Stimulated activated naive B cell treated with anti-CD40 and anti-IgM and Interleukin-4, amounts not matched to agents 10 μg/mL and 1 μg/mL and 100 μg/mL, for 72 hours (primary cell): ENCODE data around the gene EIF5AL1.

Experiments used
- ATAC-seq, 2 donors: fragments of 150-1000 bp; cut with Tn5 transposase; replicated peaks; 2 replicates each; pipeline ENCODE4 v1.10.0; 2021; ENCODE audit warnings: moderate library complexity in 1 of 2
- DNase-seq: peaks from one replicate; pipeline ENCODE4 v3.0.0; 2021
- H3K27ac Mint-ChIP-seq: one replicate; pipeline ENCODE4 v1.8.0; 2022; ENCODE audit warnings: mild to moderate bottlenecking, mixed read lengths
- H3K27me3 Mint-ChIP-seq, 2 donors: one replicate each; pipeline ENCODE4 v1.8.0; 2022; ENCODE audit warnings: mixed read lengths in 2 of 2
- H3K36me3 Mint-ChIP-seq, 2 donors: one replicate each; pipeline ENCODE4 v1.8.0; 2022; ENCODE audit warnings: mixed read lengths in 2 of 2, mild to moderate bottlenecking in 1 of 2
- H3K4me1 Mint-ChIP-seq, 2 donors: one replicate each; pipeline ENCODE4 v1.8.0; 2022; ENCODE audit warnings: mixed read lengths in 2 of 2, mild to moderate bottlenecking in 1 of 2
- H3K4me3 Mint-ChIP-seq, 2 donors: one replicate each; pipeline ENCODE4 v1.8.0; 2022; ENCODE audit warnings: mild to moderate bottlenecking in 2 of 2, mixed read lengths in 2 of 2, moderate library complexity in 1 of 2
- H3K9me3 Mint-ChIP-seq, 2 donors: one replicate each; pipeline ENCODE4 v1.8.0; 2022; ENCODE audit warnings: mixed read lengths in 2 of 2, mild to moderate bottlenecking in 1 of 2

The EIF5AL1 gene

DNA sequence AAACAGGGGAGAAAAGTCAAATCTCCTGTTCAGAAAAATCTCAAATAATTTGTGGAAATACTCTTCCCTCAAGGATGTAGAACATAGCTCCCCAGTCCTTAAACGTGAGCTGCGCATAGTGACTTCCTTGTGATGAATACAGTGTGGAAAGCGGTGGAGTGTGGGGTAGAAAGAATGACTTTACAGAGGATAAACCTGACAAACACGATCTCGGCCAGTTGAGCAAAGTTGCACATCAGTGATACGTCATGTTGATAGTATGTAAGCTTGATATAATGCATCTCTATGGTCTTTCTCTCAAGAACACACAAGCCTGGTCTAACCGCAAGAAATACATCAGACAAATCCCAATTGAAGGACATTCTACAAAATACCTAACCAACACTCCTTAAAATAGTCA, 34.9 kb upstream of the EIF5AL1 start:
- no peak for DNase-seq
- Mint-ChIP-seq H3K27ac (no peak overlapping the region), H3K9me3 (no peaks in the 10 kb centered on the region), H3K4me3 (no peak overlapping the region), H3K36me3 (no peaks in the 10 kb centered on the region), H3K4me1 (no peaks in the 10 kb centered on the region), H3K27me3 (peaks cover 31 to 35% of the 10 kb centered on the region in 2 donors)
- ATAC-seq: no peak

DNA sequence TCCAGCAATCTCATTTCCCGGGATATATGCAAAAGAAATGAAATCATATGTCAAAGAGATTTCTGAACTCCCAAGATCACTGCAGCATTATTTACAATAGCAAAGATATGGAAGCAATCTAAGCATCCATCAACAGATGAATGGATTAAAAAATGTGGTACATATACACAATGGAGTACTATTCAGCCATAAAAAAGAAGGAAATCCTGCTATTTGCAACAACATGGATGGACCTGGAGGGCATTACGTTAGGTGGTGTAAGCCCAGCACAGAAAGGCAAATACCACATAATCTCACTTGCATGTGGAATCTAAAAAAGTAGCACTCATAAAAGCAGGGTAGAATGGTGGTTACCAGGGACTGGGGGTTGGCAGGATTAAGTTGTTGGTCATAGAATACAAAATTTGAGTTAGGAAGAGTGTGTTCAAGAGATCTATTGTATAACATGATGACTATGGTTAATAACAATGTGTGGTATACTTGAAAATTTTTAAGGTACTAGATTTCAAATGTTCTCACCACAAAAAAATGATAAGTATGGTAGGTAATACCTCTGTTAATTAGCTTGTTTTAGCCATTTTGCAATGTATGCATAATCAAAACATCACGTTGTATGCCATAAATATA, 32.9 kb upstream of the EIF5AL1 start:
- no peak for ATAC-seq
- no peak overlapping the region for H3K4me3 Mint-ChIP-seq
- no peaks in the 10 kb centered on the region for H3K9me3 Mint-ChIP-seq
- no peaks in the 10 kb centered on the region for H3K4me1 Mint-ChIP-seq
- H3K27me3 Mint-ChIP-seq: peaks cover 24 to 28% of the 10 kb centered on the region in 2 donors
- H3K27ac Mint-ChIP-seq: no peak overlapping the region
- no peaks in the 10 kb centered on the region for H3K36me3 Mint-ChIP-seq
- no peak for DNase-seq

DNA sequence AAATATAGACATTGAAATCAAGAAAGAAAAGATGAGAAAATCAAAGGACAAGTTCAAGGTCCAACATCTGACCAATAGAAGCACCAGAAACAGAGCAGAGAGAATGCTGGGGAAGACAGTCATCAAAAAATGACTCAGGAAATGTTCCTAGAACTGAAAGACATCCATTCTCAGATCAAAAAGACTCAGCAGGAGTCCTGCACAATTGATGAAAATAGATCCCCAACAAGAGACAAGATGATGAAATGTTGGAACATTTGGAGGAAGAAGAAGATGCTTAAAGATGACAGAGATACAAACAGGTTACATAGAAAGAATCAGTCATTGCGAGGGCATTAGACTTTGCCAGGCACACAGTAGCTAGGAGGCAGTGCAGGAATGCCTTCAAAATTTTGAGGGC, 30.0 kb upstream of the EIF5AL1 start:
- Mint-ChIP-seq H3K36me3 (no peaks in the 10 kb centered on the region), H3K4me1 (no peaks in the 10 kb centered on the region), H3K4me3 (no peak overlapping the region), H3K9me3 (no peaks in the 10 kb centered on the region), H3K27ac (no peak overlapping the region), H3K27me3 (peaks cover 20 to 32% of the 10 kb centered on the region in 2 donors)
- DNase-seq (no peak), ATAC-seq (no peak)

DNA sequence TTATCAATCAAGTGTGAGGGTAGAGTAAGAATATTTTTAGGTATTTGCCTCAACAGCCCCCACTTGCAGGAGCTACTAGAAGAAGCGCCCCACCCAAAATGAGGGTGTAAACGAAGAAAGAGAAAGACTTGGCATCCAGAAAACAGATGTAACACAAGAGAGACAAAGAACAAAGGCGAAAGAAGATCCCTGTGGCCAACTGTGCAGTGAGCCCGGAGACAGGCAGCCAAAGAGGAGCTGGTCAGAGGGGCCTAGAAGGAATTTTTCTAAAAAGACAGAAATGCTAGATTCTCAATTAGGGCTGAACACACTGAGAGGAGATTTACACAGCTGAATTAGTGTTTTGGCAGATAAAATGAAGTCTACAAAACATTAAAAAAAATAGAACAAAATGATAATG, 29.6 kb upstream of the EIF5AL1 start:
- Mint-ChIP-seq H3K4me3 (no peak overlapping the region), H3K36me3 (no peaks in the 10 kb centered on the region), H3K9me3 (no peaks in the 10 kb centered on the region), H3K27ac (no peak overlapping the region), H3K27me3 (peaks cover 16 to 27% of the 10 kb centered on the region in 2 donors), H3K4me1 (no peaks in the 10 kb centered on the region)
- no peak for ATAC-seq
- no peak for DNase-seq

DNA sequence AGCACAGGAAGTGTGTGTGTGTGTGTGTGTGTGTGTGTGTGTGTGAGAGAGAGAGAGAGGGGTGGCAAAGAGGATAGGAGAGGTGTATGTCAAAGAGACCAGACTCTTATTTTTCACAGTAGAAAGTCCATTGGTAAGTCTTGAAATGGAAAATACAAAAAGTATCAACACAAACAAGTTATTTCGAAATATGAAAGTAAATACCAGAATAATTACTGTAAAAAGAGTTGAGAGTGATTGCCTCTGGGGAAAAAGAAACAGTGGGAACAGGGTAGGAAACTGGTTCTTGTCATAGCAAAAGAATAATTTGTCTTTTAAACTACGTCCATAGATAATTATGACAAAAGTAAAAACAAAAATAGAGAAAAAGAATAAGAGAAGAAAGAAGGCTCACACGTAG, 29.0 kb upstream of the EIF5AL1 start:
- no peak for DNase-seq
- peaks cover 15 to 26% of the 10 kb centered on the region in 2 donors for H3K27me3 Mint-ChIP-seq
- H3K4me3 Mint-ChIP-seq: no peak overlapping the region
- no peaks in the 10 kb centered on the region for H3K9me3 Mint-ChIP-seq
- no peaks in the 10 kb centered on the region for H3K36me3 Mint-ChIP-seq
- no peaks in the 10 kb centered on the region for H3K4me1 Mint-ChIP-seq
- no peak overlapping the region for H3K27ac Mint-ChIP-seq
- no peak for ATAC-seq

DNA sequence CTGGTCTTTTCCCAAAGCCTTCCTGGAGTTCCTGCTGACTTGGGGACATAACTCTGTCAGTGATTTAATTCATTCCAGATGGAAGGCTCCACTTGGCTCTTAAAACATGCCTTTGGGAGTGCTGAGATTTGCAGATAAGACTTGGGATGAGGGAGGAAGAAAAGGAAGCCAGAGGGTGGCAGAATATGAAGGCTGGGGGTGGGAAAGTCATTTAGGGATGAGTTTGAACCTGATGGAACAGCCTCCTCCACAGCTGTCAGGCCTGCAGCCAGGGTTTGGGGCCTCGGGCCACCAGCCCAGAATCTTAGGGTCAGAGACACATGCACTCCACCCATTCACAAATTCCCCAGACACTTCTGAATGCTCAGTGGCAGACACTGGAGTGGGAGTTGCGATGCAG, 28.4 kb upstream of the EIF5AL1 start:
- Mint-ChIP-seq H3K4me3 (no peak overlapping the region), H3K4me1 (no peaks in the 10 kb centered on the region), H3K9me3 (no peaks in the 10 kb centered on the region), H3K36me3 (no peaks in the 10 kb centered on the region), H3K27me3 (peaks cover 15 to 26% of the 10 kb centered on the region in 2 donors), H3K27ac (no peak overlapping the region)
- ATAC-seq (no peak), DNase-seq (no peak)

DNA sequence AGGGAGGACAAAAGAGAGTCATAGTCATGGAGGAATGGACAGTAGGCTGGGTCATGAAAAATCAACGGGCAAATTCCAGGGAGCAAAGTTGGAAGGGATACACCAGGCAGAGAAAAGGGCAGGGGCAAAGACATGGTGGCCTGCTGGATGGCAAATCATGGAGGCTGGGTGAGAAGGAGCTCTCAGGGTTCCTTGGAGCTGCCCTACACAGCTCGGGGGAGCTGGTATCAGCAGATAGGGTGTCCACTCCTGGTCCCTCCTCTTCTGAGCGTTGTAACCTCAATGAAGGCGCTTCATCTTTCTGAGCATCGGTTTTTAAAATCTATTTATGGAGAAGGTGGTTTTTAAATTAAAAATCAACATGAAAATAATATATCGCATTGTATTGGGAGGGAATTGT, 27.9 kb upstream of the EIF5AL1 start:
- DNase-seq (no peak), ATAC-seq (no peak)
- Mint-ChIP-seq H3K27ac (no peak overlapping the region), H3K4me3 (no peak overlapping the region), H3K9me3 (no peaks in the 10 kb centered on the region), H3K4me1 (no peaks in the 10 kb centered on the region), H3K27me3 (peaks cover 11 to 21% of the 10 kb centered on the region in 2 donors), H3K36me3 (no peaks in the 10 kb centered on the region)

DNA sequence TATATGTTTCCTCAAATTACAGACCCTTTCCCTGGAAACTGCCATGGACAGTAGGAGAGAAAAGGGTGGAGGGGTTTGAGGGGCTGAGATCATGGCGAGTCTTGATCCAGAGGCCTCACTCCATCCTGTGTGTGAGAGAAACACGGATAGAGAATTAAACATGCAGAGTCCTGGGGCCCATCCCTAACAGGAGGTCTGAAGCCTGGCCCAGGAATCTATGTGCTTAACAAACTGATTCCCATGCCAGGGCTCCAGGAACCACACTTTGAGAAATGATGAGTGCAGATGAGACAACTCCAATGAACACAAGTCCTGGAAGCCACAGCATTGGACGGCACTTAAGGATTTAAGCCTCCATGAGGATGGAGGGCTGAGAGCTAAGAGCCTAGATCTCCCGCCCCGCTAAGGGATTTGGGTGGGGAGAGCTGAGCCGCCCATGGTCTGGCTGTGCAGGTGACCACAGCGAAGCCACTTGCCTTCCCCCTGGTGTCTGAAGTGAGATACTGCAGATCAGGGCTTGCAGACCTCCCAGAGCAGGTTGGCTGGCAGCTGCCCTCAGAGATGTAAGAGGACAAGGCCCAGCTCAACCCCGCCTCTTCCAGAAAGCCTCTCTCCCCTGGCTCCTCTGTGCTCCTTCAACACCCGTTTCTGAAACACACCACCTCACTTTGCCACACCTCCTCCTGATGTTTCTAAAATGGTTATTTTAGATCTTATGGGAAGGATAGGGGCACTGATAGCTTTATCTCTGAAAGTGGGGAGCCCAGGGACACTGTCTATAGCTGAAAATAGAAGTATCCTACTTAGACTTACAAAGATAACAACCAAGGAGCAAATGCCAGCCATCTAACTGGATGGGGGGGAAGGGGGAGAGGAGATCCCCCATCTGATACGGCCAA, 24.8 kb upstream of the EIF5AL1 start:
- Mint-ChIP-seq H3K4me1 (peaks cover 6 to 10% of the 10 kb centered on the region in 2 donors), H3K4me3 (no peak overlapping the region), H3K27me3 (peaks cover 3 to 8% of the 10 kb centered on the region in 2 donors), H3K9me3 (no peaks in the 10 kb centered on the region), H3K27ac (no peak overlapping the region), H3K36me3 (no peaks in the 10 kb centered on the region)
- peak; percentile 73 to 76 for ATAC-seq
- DNase-seq: peak; percentile 38

DNA sequence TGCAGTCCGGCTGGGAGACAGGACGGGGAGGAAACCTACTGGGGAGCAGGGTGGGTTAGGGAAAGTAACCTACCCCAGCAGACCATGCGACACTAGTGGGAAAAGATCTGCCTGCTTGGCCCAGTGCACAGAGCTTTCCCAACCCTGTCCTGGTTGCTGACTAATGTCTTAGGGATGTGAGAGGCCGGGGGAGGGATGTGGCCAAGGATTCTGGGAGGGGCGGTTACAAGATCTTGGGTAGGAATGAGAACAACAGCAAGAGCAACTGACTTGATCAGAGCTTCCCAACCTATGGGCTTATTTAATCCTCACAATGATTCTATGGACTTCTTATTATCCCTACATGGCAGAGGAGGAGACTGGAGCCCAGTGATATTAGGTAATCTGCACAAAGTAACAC, 24.0 kb upstream of the EIF5AL1 start:
- Mint-ChIP-seq H3K36me3 (no peaks in the 10 kb centered on the region), H3K27ac (no peak overlapping the region), H3K4me1 (peaks cover 6 to 10% of the 10 kb centered on the region in 2 donors), H3K9me3 (no peaks in the 10 kb centered on the region), H3K27me3 (peaks cover 3 to 8% of the 10 kb centered on the region in 2 donors), H3K4me3 (no peak overlapping the region)
- ATAC-seq: no peak
- no peak for DNase-seq

DNA sequence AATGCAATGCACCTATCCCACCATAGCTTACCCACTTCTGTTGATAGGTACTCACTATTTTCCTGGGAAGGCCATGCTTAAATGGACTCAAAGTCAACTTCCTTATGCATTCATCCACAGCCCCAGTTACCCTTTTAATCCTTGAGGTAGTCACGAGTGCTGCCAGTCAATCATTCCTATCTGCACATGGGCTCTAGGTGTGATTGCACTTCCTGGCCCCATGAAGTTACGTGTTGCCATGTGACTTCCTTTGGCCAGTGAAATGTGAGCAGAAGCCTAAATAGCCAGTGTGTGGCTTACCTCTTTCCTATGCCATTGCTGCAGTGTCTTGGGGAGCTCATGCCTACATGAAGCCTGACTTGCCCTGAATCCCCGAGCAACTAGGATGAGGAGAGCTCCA, 23.5 kb upstream of the EIF5AL1 start:
- Mint-ChIP-seq H3K36me3 (no peaks in the 10 kb centered on the region), H3K4me1 (peaks cover 6 to 10% of the 10 kb centered on the region in 2 donors), H3K9me3 (no peaks in the 10 kb centered on the region), H3K27ac (no peak overlapping the region), H3K4me3 (no peak overlapping the region), H3K27me3 (peaks cover 3 to 8% of the 10 kb centered on the region in 2 donors)
- no peak for ATAC-seq
- DNase-seq: no peak

DNA sequence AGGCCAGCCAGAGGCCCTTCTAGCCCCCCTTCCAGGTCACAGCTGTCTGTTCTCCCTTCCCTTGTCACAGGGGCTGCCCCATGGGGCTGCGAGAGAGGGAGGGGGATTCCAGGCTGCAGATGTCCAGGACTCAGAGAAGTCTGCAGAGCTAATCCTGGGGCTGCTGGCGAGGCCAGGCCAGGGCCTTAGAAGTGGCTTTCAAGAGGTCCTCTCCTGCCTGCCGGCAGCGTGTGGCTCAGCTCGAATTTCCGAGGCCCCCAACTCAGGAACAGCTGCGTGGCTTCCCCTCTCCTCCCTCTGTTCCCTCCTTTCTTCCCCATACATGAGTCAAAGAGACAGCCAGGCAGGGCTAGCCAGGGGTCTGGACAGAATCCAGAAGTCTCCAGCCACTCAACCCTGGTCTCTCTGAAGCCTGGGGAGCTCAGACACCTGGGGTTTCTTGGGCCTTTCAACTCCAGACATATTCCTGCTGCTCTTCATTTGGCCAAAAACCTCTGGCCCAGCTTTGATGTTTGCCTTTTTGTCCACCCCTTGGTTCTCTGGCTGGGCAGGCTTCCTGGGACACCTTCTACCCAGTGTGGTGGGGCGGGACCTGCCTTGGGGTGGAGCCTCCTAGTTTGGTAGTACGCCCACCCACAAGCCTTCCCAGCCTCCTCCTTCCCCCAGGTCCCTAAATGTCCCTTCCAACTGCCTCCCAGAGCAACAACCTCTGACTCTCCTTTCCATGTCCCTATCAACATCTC, 21.8 kb upstream of the EIF5AL1 start:
- H3K36me3 Mint-ChIP-seq: no peaks in the 10 kb centered on the region
- no peak for DNase-seq
- peaks cover 11 to 17% of the 10 kb centered on the region in 2 donors for H3K27me3 Mint-ChIP-seq
- no peaks in the 10 kb centered on the region for H3K9me3 Mint-ChIP-seq
- no peak overlapping the region for H3K4me3 Mint-ChIP-seq
- peak; percentile 21 to 41 for ATAC-seq
- H3K4me1 Mint-ChIP-seq: peaks cover 9 to 10% of the 10 kb centered on the region in 2 donors
- H3K27ac Mint-ChIP-seq: peak overlapping the region; percentile 22

DNA sequence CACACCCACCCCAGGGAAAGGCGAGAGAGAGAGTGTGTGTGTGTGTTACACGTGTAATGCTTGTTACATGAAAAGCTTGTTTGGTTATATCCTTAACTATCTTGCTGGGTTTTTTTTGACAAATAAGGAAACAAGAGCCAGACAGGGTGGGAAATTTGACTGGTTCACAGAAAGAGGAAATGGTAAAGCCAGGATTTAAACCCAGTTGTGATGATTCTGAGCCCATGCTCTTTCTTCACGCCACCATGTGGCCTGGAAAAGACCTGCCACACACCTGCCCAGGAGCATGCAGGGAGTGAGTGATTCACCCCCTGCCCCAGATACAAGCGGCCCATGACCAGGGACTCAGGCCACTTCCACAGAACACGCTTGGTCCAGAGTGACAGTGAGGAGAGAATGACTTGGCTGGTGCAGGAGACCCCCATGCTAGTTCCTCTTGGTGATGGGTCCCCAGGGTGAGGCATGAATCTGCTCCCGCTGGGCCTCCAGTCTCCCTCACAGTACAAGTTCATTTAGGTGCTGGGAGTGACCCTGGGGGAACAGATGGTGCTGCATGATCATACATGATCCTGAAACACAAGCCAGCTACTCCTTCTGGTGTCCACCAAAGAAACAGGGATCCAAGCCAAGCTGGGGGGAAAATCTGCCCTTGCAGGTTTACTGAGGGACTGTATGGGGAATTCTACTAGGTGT, 21.0 kb upstream of the EIF5AL1 start:
- H3K4me3 Mint-ChIP-seq: no peak overlapping the region
- peak; percentile 43 to 68 for ATAC-seq

DNA sequence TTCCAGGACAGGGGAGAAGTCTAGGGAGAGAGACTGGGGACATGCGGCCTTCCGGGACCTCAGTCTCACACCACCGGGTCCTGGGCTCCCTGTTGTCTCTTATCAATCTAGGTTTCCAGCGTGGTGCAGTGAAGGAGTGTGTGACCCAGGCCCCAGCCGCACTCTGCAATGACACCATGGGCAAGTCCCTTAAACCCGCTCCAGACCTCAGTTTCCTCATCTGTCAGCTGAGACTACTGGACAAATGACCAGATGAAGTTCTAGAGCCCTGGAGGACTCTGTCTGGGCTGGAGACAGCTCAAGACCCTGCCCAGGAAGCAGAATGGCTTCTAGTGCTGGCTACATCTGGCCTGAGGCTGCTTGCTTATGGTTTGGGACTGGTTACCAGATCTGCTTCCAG, 20.1 kb upstream of the EIF5AL1 start:
- H3K9me3 Mint-ChIP-seq: no peaks in the 10 kb centered on the region
- H3K27me3 Mint-ChIP-seq: peaks cover 12 to 21% of the 10 kb centered on the region in 2 donors
- no peak for ATAC-seq
- DNase-seq: no peak
- peaks cover 9 to 10% of the 10 kb centered on the region in 2 donors for H3K4me1 Mint-ChIP-seq
- H3K4me3 Mint-ChIP-seq: no peak overlapping the region
- H3K36me3 Mint-ChIP-seq: no peaks in the 10 kb centered on the region
- H3K27ac Mint-ChIP-seq: no peak overlapping the region

More for the DNA sequence above, 21.0 kb upstream of the EIF5AL1 start:
- peak overlapping the region; percentile 22 for H3K27ac Mint-ChIP-seq
- H3K9me3 Mint-ChIP-seq: no peaks in the 10 kb centered on the region
- no peak for DNase-seq
- peaks cover 15 to 23% of the 10 kb centered on the region in 2 donors for H3K27me3 Mint-ChIP-seq
- no peaks in the 10 kb centered on the region for H3K36me3 Mint-ChIP-seq
- H3K4me1 Mint-ChIP-seq: peaks cover 9 to 10% of the 10 kb centered on the region in 2 donors

DNA sequence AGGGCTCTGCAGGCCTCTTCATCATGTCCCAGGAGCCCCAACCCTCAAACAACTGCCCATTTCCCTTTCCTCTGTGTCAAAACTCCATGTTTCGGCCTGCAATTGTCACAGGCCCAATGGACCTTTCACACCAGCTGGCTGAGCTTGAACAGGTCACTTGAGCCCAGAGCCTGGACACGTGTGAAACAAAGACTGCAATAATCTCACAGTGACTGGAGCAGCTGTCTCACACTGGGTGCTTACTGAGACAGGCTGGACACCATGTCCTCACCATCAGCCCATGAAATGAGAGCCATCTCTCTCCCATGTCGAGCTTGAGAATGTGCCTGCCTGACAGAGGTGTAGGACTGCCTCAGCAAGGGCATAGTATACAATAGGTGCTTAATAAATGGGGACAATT, 19.5 kb upstream of the EIF5AL1 start:
- Mint-ChIP-seq H3K4me1 (peaks cover 9 to 10% of the 10 kb centered on the region in 2 donors), H3K27ac (no peak overlapping the region), H3K4me3 (no peak overlapping the region), H3K27me3 (peaks cover 17 to 26% of the 10 kb centered on the region in 2 donors), H3K9me3 (no peaks in the 10 kb centered on the region), H3K36me3 (no peaks in the 10 kb centered on the region)
- DNase-seq (no peak), ATAC-seq (no peak)
